GM12874 (cell line): Measurements from ENCODE around the gene CNKSR3.

Source experiments
- CTCF ChIP-seq: IDR thresholded peaks from 2 replicates; pipeline ENCODE4 v1.5.1; 2011; ENCODE audit warnings: low read depth, mild to moderate bottlenecking, control low read depth, low read length, moderate library complexity; ENCODE audit not compliant: insufficient read depth

CNKSR3 gene

GRCh38 chr6:154536255-154536654 is 25.8 kb upstream of the CNKSR3 start:
- TF ChIP-seq CTCF: no peak

- no peak for TF ChIP-seq CTCF
These were observed 25.4 kb upstream of the CNKSR3 start for GRCh38 chr6:154535851-154536250.

GRCh38 chr6:154535147-154535546 is 24.7 kb upstream of the CNKSR3 start:
- no peak for TF ChIP-seq CTCF

GRCh38 chr6:154534531-154534930 is 24.0 kb upstream of the CNKSR3 start:
- TF ChIP-seq CTCF: no peak

GRCh38 chr6:154532426-154532825 is 21.9 kb upstream of the CNKSR3 start:
- TF ChIP-seq CTCF: no peak

GRCh38 chr6:154529957-154530356 is 19.5 kb upstream of the CNKSR3 start:
- TF ChIP-seq CTCF: no peak

GRCh38 chr6:154528310-154528915 is 17.9 kb upstream of the CNKSR3 start:
- no peak for TF ChIP-seq CTCF

- no peak for TF ChIP-seq CTCF
These were observed 16.5 kb upstream of the CNKSR3 start for GRCh38 chr6:154526996-154527395.
